HG02642 (cell line): Measurements from ENCODE around the gene SMAP1.

Experiments used
- ATAC-seq: cut with Tn5 transposase; IDR thresholded peaks from one replicate; pipeline ENCODE4 v1.9.1; 2021; ENCODE audit warnings: mild to moderate bottlenecking; ENCODE audit not compliant: unreplicated experiment, poor library complexity

SMAP1 gene

GRCh38 chr6:70676821-70677220, 9.1 kb downstream of the SMAP1 start:
- ATAC-seq = no peak

- no peak for ATAC-seq
These were observed 12.7 kb downstream of the SMAP1 start for GRCh38 chr6:70680396-70680795.

GRCh38 chr6:70684794-70685493, 17.3 kb downstream of the SMAP1 start:
- no peak for ATAC-seq

- ATAC-seq = no peak
These were observed 18.0 kb downstream of the SMAP1 start for GRCh38 chr6:70685494-70686180.

- no peak for ATAC-seq
These were observed 19.0 kb downstream of the SMAP1 start for GRCh38 chr6:70686548-70687133.

GRCh38 chr6:70693887-70694286, 26.2 kb downstream of the SMAP1 start:
- ATAC-seq = no peak

GRCh38 chr6:70694371-70694770, 26.7 kb downstream of the SMAP1 start:
- ATAC-seq = no peak

- no peak for ATAC-seq
These were observed 33.5 kb downstream of the SMAP1 start for GRCh38 chr6:70700922-70701876.

- no peak for ATAC-seq
These were observed 38.1 kb downstream of the SMAP1 start for GRCh38 chr6:70705772-70706171.

GRCh38 chr6:70706491-70707123, 38.9 kb downstream of the SMAP1 start:
- ATAC-seq = no peak

GRCh38 chr6:70707893-70708292, 40.2 kb downstream of the SMAP1 start:
- no peak for ATAC-seq

GRCh38 chr6:70708448-70708847, 40.8 kb downstream of the SMAP1 start:
- ATAC-seq = no peak

- no peak for ATAC-seq
These were observed 42.1 kb downstream of the SMAP1 start for GRCh38 chr6:70709826-70710225.

- ATAC-seq = no peak
These were observed 47.1 kb downstream of the SMAP1 start for GRCh38 chr6:70714716-70715257.

GRCh38 chr6:70717038-70717801, 49.5 kb downstream of the SMAP1 start:
- no peak for ATAC-seq

GRCh38 chr6:70724524-70724923, 56.8 kb downstream of the SMAP1 start:
- ATAC-seq = no peak

- no peak for ATAC-seq
These were observed 58.2 kb downstream of the SMAP1 start for GRCh38 chr6:70725817-70726415.

GRCh38 chr6:70734381-70734780, 66.7 kb downstream of the SMAP1 start:
- no peak for ATAC-seq

GRCh38 chr6:70734979-70735378, 67.3 kb downstream of the SMAP1 start:
- ATAC-seq = no peak
